HCT116 (cell line): ENCODE results near the gene CPZ. TPM values are rescaled to one million over a fixed set of nuclear protein-coding genes. Genes with fewer than 3 reads are reported as not detected.

Experiments used
- ATAC-seq: fragments of 200-7000 bp; cut with Tn5 transposase; 2 replicates; pipeline ENCODE4 v1.9.1; 2020; ENCODE audit warnings: mild to moderate bottlenecking, moderate library complexity
- BruUV-seq: library from RNA; stranded (reverse); fragments of 400-500 nt; replicated peaks from 2 replicates; lab custom pipeline; 2021; lab: Mats Ljungman, UMichigan
- CTCF ChIA-PET: fragments of 300-600 bp; sonication (Branson Sonifier 250); formaldehyde crosslinking; loops from one replicate; lab custom pipeline; 2021; ENCODE audit warnings: antibody characterized with exemption; lab: Charles Lee
- POLR2A ChIA-PET: fragments of 300-600, 350-600 bp; sonication (Branson Sonifier 250); formaldehyde crosslinking; loops from one replicate; lab custom pipeline; 2021; ENCODE audit warnings: antibody characterized with exemption; lab: Charles Lee
- RAD21 ChIA-PET, 2 experiments: fragments of 300-600 bp; sonication (Branson Sonifier 250); formaldehyde crosslinking; loops; one replicate each; lab custom pipeline; 2023; ENCODE audit warnings: low total read pairs in 2 of 2; ENCODE audit not compliant: uncharacterized antibody in 2 of 2, unreplicated experiment in 2 of 2, low non-redundant PET in 1 of 2; lab: Charles Lee
- DNase-seq: peaks from one replicate; pipeline ENCODE4 v3.0.0-alpha.2; 2010; ENCODE audit warnings: low read depth, low spot score
- H2AFZ ChIP-seq: fragments of 200-600 bp; shearing (Covaris generic), sonication (generic); 2 replicates; pipeline ENCODE4 v1.6.1; 2017; ENCODE audit warnings: low read depth, mixed run types, mixed read lengths, antibody characterized with exemption, low read length; ENCODE audit not compliant: poor library complexity, severe bottlenecking
- H3K27ac ChIP-seq: 2 replicates; pipeline ENCODE4 v1.5.1; 2012; ENCODE audit warnings: low read depth, low read length
- H3K27me3 ChIP-seq: fragments of 200-600 bp; sonication (generic); 2 replicates; pipeline ENCODE4 v1.6.1; 2016; ENCODE audit warnings: mixed run types, low read length, mixed read lengths; ENCODE audit not compliant: insufficient read depth
- H3K36me3 ChIP-seq, 2 experiments: fragments of 200-500 bp in 1 of 2; fragments of 200-600 bp in 1 of 2; sonication (Bioruptor generic) in 1 of 2; sonication (generic) in 1 of 2; 2 replicates each; pipeline versions ENCODE4 v1.5.1 to v1.6.1; 2014 to 2016; ENCODE audit warnings: low read length in 2 of 2, inconsistent platforms in 1 of 2, mixed read lengths in 1 of 2, mixed run types in 1 of 2; ENCODE audit not compliant: insufficient read depth in 2 of 2, control insufficient read depth in 1 of 2
- H3K4me1 ChIP-seq, 2 experiments: fragments of 200-600 bp in 1 of 2; sonication (generic) in 1 of 2; 2 replicates each; pipeline versions ENCODE4 v1.5.1 to v1.6.1; 2012 to 2017; ENCODE audit warnings: low read length in 2 of 2, inconsistent platforms in 1 of 2, mild to moderate bottlenecking in 1 of 2, mixed read lengths in 1 of 2, mixed run types in 1 of 2, moderate library complexity in 1 of 2; ENCODE audit not compliant: insufficient read depth in 2 of 2, control insufficient read depth in 1 of 2
- H3K4me2 ChIP-seq: fragments of 200-600 bp; sonication (generic); 2 replicates; pipeline ENCODE4 v1.6.1; 2017; ENCODE audit warnings: mixed run types, low read length, mixed read lengths
- H3K4me3 ChIP-seq, 2 experiments: fragments of 200-600 bp in 1 of 2; sonication (generic) in 1 of 2; replicated peaks in 1 of 2; 2 replicates each; pipeline ENCODE4 v1.5.1; 2011 to 2016; ENCODE audit warnings: low read length in 2 of 2, control low read depth in 1 of 2, low read depth in 1 of 2, mild to moderate bottlenecking in 1 of 2, mixed read lengths in 1 of 2, mixed run types in 1 of 2
- H3K79me2 ChIP-seq: fragments of 200-600 bp; sonication (generic); 2 replicates; pipeline ENCODE4 v1.6.1; 2017; ENCODE audit warnings: mild to moderate bottlenecking, mixed run types, low read length, moderate library complexity, mixed read lengths; ENCODE audit not compliant: insufficient read depth
- H3K9ac ChIP-seq: fragments of 200-600 bp; sonication (generic); 2 replicates; pipeline ENCODE4 v1.6.1; 2016; ENCODE audit warnings: low read length, mixed read lengths
- H3K9me2 ChIP-seq: fragments of 200-600 bp; sonication (generic), shearing (Covaris generic); 2 replicates; pipeline ENCODE4 v1.6.1; 2017; ENCODE audit warnings: mixed run types, mild to moderate bottlenecking, moderate library complexity; ENCODE audit not compliant: insufficient read depth
- H3K9me3 ChIP-seq, 2 experiments: fragments of 200-500 bp in 1 of 2; fragments of 200-600 bp in 1 of 2; sonication (Bioruptor generic) in 1 of 2; sonication (generic) in 1 of 2; 2 replicates each; pipeline ENCODE4 v1.6.1; 2014 to 2017; ENCODE audit warnings: low read length in 2 of 2, mixed read lengths in 2 of 2, inconsistent platforms in 1 of 2, low read depth in 1 of 2, mild to moderate bottlenecking in 1 of 2, mixed run types in 1 of 2, moderate library complexity in 1 of 2; ENCODE audit not compliant: control insufficient read depth in 1 of 2, insufficient read depth in 1 of 2
- H4K20me1 ChIP-seq: fragments of 200-600 bp; sonication (generic), shearing (Covaris generic); 2 replicates; pipeline ENCODE4 v1.6.1; 2017; ENCODE audit warnings: mixed run types, mild to moderate bottlenecking, moderate library complexity; ENCODE audit not compliant: insufficient read depth
- ATF3 ChIP-seq: IDR thresholded peaks from 2 replicates; pipeline ENCODE4 v1.6.1; 2012
- CEBPB ChIP-seq: IDR thresholded peaks from 2 replicates; pipeline ENCODE4 v1.6.1; 2012; ENCODE audit warnings: low read depth
- CTCF ChIP-seq, 3 experiments: fragments of 200-600 bp in 1 of 3; sonication (generic) in 1 of 3; IDR thresholded peaks in 2 of 3; conservative IDR thresholded peaks in 1 of 3; 2 replicates each; pipeline ENCODE4 v1.5.1; 2012 to 2017; ENCODE audit warnings: low read depth in 2 of 3, low read length in 2 of 3, antibody characterized with exemption in 1 of 3, borderline replicate concordance in 1 of 3, control low read depth in 1 of 3, mild to moderate bottlenecking in 1 of 3, mixed read lengths in 1 of 3, mixed run types in 1 of 3, moderate library complexity in 1 of 3; ENCODE audit not compliant: insufficient read depth in 1 of 3
- EGR1 ChIP-seq: IDR thresholded peaks from 2 replicates; pipeline ENCODE4 v1.6.1; 2012; ENCODE audit warnings: low read depth
- ELF1 ChIP-seq: IDR thresholded peaks from 2 replicates; pipeline ENCODE4 v1.6.1; 2012; ENCODE audit warnings: low read depth, borderline replicate concordance
- FOSL1 ChIP-seq: IDR thresholded peaks from 2 replicates; pipeline ENCODE4 v1.6.1; 2012; ENCODE audit warnings: low read depth
- JUND ChIP-seq: IDR thresholded peaks from 2 replicates; pipeline ENCODE4 v1.6.1; 2012
- MAX ChIP-seq: IDR thresholded peaks from 2 replicates; pipeline ENCODE4 v1.6.1; 2012
- POLR2A ChIP-seq: IDR thresholded peaks from 2 replicates; pipeline ENCODE4 v1.7.0; 2011; ENCODE audit warnings: borderline replicate concordance; ENCODE audit not compliant: insufficient read depth, insufficient read length; ENCODE audit errors: extremely low read depth
- POLR2AphosphoS5 ChIP-seq: IDR thresholded peaks from 2 replicates; pipeline ENCODE4 v1.6.1; 2011; ENCODE audit warnings: mild to moderate bottlenecking, low read depth, low read length, moderate library complexity
- RAD21 ChIP-seq: IDR thresholded peaks from 2 replicates; pipeline ENCODE4 v1.6.1; 2012; ENCODE audit warnings: low read depth, mild to moderate bottlenecking
- SIN3A ChIP-seq: IDR thresholded peaks from 2 replicates; pipeline ENCODE4 v1.6.1; 2012; ENCODE audit warnings: low read depth
- YY1 ChIP-seq: IDR thresholded peaks from 2 replicates; pipeline ENCODE4 v1.6.1; 2011; ENCODE audit warnings: low read length, low read depth, moderate library complexity, mild to moderate bottlenecking; ENCODE audit not compliant: insufficient replicate concordance; ENCODE audit errors: extremely low read depth
- ZBTB33 ChIP-seq: IDR thresholded peaks from 2 replicates; pipeline ENCODE4 v1.6.1; 2011; ENCODE audit warnings: mild to moderate bottlenecking, low read length, moderate library complexity; ENCODE audit not compliant: insufficient replicate concordance; ENCODE audit errors: extremely low read depth
- ZFX ChIP-seq: fragments of 450-650 bp; IDR thresholded peaks from 2 replicates; pipeline ENCODE4 v1.6.1; 2017
- intact Hi-C: fragments of 100-400 bp; cut with micrococcal nuclease; formaldehyde crosslinking; loops from 2 replicates; pipeline ENCODE4 v1.10.0; 2022
- total RNA-seq: library from RNA; stranded (reverse); gene quantifications from one replicate; pipeline ENCODE4 v1.2.1, GENCODE V29; 2021; ENCODE audit not compliant: unreplicated experiment

CPZ gene
- total RNA-seq, 1 experiment from 2014 or later = not detected

GRCh38 chr4:8607603-8608481 is 15.3 kb downstream of the CPZ start:
- H2AFZ ChIP-seq = no peak overlapping the region
- POLR2A ChIA-PET = no interaction called here
- no peaks in the 10 kb centered on the region for H3K9me2 ChIP-seq
- ATAC-seq = peak; percentile 67
- H3K79me2 ChIP-seq = no peaks in the 10 kb centered on the region
- H3K4me2 ChIP-seq = no peak overlapping the region
- no peak overlapping the region for H3K9ac ChIP-seq
- BruUV-seq = no TSS peak
- H3K4me3 ChIP-seq = no peak overlapping the region
- no peak overlapping the region for H3K27ac ChIP-seq
- no peak for DNase-seq
- no peaks in the 10 kb centered on the region for H3K9me3 ChIP-seq
- CTCF ChIA-PET = interaction anchor here (1.0 to 1.7 kb wide), 7 partner anchors 9 to 312 kb away, joined by 3 to 15 read pairs (median 4); no protein-coding TSS in a partner anchor
- RAD21 ChIA-PET = interaction anchor here in 1 of 2 experiments (0.9 to 1.2 kb wide), 2 partner anchors 309 to 310 kb away, joined by 3 read pairs; no protein-coding TSS in a partner anchor
- TF ChIP-seq SIN3A (no peak), RAD21 (peak; percentile 79), POLR2AphosphoS5 (no peak), POLR2A (no peak), MAX (no peak), EGR1 (no peak), CEBPB (no peak), FOSL1 (no peak), CTCF (IDR thresholded peaks at IDR 0.05 in 2 of 3, conservative IDR thresholded peaks at IDR 0.05 in 1 of 3; ENCODE audit: borderline replicate concordance in 1 of 3, insufficient read depth in 1 of 3, low read depth in 2 of 3, low read length in 2 of 3) (peak; percentile 62 to 95 (median 92); a peak in 5 of 6 replicates), JUND (no peak), ZBTB33 (no peak), ZFX (no peak), YY1 (no peak), ELF1 (no peak), ATF3 (no peak)
- H3K4me1 ChIP-seq = no peaks in the 10 kb centered on the region
- no peaks in the 10 kb centered on the region for H3K36me3 ChIP-seq
- H4K20me1 ChIP-seq = no peaks in the 10 kb centered on the region
- H3K27me3 ChIP-seq = 0 out of 2 replicates have a peak, but pooled peaks cover 4% of the 10 kb centered on the region
- intact Hi-C loops = loop anchor here (10.0 kb wide), 1 partner anchor 277 kb away; no protein-coding TSS in a partner anchor
